ENCODE measurements around the gene RREB1.
"Not testable (repeated sequence)": the region's sequence is repeated elsewhere in the genome, so short reads cannot be mapped to it uniquely, and the experiment has no call there.

RREB1 gene

DNA sequence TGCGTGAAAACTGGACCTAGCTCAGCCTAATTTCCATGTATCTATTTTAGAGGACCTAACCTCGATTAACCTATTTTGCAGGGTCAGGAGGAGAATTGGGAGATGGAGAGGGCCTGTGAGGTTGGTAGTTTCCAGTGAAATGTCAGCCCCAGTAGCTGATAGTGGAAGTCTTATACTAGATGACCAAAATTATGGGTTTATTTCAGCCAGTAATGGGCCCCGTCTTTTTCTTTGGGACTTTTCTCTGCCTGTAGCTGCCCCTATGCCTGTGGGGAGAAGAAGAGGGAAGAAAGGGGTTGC, 37.8 kb downstream of the RREB1 start:
- DNase-seq, result no peak

DNA sequence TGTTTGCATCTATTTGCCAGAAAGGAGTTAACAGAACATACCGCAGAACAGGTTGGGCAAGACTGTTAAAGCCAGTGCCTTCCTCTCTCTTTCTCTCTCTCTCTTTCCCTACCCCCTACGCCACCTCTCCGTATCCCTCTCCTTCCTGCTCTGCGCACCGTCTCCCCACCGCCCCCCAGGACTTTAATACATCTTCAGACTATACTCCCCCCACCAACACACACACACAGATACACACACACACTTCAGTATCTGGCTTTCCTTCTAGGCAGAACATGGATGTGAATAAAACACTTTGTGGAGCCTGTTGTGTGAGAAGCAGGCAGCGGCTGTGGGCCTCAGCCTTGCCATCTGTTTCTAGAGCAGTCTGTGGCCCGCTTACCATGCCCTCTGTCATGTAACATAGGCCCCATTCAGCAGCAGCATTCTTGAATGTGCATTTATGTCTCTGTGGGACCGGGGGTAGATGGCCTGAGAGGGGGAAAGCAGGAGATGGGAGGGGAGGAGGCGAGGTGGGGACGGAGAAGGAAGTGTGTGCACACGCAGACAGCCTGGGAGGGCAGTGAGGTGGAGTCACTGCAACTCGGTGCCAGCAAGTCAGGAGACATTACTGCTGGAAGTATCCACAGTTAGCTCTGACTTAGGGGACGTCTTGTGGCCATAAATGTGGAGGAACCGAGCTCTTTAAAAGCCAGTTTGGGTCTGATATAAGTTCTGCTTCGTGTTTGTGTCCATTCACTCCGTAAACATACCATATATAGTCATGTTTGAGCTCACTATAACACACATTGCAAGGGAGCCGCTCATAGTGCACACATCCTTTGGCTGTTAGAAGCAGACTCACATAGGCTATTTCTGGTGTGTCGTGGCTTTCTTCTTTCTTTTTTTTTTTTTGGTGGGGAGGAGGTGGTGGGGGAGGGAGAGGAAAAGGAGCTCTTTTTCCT, 38.4 kb downstream of the RREB1 start:
- DNase-seq, result no peak

DNA sequence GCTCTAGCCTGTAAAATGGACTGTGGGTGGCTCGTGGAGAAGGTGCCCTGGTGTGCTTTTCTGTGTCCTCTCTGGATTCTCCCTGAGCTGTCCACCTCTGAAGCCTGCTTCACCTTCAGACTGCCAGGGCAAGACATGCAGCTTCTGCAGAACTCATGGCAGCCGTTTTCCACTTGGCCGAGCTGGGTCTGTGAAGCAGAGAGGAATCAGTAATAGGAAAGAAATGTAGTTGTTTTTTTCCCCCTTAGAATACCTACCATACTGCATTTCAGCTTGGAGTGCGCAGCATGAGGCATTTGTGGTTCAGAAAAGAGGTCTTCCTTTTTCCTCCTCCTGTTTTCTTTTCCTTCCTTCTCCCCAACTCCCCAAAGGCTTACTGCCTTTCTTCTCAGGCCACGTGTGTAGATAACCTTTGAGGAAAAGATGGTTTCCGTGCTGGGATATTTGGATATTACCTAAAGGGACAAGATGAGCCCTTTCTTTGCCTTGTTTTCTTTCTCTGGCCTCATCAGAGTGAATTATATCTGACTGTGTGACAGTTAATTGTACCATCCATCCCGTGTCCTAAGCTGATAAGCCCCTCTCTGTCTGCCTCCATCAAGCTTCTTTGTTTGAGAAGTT, 39.4 kb downstream of the RREB1 start:
- no peak for DNase-seq

DNA sequence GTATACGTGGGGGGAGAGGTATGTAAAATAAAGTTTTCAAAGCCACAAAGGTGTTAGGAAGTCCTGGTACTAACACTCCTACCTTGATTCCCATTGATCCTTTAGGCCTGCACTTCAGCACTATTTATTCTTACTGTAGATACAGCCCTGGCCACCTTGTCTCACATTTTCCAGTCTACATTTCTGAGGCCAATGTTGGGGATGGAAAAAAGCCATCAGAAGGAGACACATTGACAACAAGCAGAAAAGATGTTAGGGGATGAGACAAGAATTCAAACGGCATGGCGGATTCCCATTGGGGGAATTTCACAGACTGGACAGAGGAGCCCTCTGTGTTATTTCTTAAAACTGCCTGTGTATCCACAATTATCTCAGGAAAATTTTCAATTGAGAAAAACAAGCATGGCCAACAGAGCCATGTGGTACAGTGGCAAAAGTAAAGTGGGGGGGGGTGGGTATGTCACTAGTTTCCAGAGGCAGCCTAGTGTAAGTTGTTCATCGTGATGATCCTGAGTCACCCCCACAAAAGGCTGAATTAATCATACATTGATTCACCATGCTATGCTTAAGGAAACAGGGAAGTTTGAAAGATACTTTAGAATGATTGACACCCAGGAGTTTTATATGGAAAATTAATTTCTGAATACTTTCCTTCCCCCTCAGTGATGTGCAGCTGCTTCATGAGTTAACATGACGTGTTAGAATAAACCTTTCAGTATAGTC, 40.5 kb downstream of the RREB1 start:
- DNase-seq, result no peak

DNA sequence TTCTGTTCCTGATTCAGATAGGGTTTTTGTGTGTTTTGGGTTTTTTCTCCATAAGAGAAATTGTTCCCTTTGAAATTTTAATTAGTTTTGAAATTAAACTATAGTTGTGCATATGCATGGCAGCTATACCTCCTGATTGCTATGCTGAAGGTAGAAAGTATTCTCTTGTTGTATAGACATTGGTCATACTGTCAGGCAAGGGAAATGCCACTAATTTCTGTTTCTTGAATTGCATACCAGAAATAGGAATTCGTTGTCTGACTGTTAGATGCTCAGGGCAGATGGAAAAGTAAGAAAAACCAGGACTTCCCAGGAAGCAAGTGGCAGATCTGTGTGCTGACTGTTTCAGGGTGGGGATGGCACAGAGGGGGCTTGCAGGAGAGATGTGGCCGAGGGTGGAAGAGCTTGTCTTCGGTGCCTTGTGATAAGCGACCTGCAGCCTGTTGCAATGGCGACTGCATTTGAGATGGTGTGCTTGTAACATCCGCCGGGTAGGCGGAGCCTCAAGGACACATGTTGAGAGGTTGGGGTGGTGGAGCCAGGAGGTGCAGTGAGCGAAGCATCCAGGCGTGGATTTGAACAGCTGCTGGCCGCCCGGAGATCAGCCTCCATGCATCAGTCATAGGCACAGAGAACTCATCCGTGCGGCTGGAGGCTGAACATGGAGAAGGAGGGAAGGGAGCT, 42.8 kb downstream of the RREB1 start:
- DNase-seq, result no peak

DNA sequence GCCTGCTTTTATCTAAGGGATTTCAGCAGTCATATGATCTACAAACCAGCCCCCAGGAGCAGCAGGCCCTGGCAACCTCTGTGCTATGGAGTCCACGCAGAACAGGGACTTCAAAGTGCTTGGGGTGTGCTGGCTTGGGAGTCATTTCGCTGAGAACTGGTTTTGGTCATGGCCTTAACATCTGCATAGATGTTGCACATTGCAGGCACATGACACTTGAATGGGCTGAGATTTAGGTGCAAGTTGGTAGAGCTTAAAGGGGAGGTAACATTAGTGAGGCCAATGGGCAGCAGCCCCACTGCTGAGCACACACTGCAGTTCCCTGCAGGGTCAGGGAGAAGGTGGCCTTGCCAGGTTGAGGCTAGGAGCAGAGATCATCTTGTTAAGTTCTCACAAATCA, 43.6 kb downstream of the RREB1 start:
- DNase-seq, result no peak

DNA sequence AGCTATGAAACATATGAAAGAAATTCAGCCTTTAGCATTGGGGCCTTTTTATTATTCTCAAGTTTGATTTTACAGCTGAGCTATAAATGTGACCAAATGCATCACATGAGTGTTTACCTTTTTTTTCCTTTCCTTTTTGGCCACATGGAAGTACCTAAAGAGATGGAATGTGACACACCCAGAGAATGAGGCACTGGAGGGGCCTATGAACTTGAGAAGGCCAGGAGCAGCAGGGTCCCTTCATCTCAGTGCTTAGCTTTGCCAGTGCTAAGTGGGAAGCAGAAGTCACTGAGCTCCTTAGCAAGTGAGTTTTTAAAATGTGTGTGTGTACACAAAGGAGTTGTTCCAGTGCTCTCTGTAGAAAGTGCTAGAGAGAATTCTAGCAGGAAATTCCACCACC, 44.7 kb downstream of the RREB1 start:
- no peak for DNase-seq

DNA sequence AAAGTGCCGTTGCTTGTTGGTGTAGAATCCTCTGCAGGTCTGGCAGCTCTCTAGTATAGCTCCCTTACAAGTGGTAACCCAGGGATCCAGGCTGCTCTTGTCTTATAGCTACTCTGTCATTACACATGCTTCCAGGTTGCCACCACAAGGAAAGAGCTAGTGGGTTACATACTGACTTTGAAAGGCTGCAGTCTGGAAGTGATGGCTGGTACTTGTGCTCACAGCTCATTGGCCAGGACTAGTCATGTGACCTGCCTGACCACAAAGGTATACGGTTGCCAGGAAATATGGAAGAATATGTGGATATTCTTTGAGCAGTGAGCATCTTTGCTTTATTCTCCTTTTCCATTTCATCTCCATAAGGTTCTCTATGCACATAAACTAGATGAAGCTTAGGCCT, 46.0 kb downstream of the RREB1 start:
- no peak for DNase-seq

DNA sequence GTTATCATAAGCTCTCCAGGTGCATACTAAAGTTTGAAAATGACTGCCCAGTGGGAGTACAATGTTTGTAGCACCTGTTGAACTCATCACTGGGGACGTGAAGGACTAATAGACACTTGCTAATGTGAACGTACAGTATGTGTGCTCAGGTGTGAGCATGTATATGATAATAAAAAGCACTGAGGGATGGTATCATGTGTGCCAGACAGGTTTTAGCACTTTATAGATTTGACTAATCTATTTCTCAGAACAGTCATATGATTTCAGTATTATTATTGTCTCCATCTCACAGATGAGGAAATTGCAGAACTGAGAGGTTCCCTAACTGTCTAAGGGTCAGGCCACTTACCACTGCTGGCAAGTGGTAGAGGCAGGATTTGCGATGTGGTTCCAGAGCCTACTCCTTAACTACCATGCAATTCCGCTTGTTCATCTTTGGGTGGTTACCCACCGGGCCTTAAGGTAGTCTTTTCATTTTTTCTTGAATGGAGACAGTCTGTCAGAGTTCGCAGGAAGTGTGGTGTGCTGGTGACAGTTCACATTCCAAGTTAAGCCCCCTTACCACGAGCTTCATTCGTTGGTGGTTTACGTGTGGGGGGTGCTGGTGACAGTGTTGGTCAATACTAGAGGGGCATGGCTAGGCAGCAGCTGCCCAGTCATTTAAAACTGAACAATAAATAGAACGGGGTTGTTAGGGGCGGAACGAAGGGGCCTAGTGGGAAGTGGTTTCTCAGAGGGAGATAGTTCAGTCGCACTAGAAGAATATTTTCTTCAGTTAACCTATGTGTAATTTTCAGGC, 46.8 kb downstream of the RREB1 start:
- no peak for DNase-seq

DNA sequence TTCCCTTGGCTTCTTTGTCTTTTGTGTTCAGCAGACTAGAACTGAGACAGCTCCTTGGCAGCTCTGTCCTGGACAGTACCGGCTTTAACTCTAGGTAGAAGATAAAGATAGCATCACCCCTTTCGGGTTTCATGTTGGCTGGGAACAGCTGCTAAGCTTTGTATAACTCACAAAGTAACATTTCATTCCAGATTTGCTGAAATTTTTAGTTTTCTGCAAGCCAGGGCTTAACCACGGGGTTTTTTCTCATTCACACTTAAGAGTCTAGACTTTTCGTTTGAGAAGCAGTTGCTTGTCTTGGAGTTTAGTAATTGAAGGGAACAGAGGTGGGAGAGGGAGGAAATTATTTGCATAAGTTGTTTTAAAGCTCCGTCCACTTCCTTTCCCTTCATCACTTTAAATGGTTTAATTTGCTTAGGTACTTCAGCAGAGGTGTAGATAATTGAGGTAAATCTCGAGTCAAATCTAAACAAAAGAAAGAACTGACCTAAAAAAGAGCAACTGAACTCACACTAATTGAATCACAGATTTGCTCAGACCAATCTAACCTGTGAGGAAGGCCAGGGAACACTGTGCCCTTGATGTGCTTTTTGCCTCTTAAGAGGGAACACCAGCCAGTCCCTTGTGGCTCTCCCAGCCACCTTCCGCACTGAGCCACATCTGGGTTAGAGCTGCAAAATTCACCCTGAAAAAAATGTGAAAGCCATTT, 48.3 kb downstream of the RREB1 start:
- no peak for DNase-seq

DNA sequence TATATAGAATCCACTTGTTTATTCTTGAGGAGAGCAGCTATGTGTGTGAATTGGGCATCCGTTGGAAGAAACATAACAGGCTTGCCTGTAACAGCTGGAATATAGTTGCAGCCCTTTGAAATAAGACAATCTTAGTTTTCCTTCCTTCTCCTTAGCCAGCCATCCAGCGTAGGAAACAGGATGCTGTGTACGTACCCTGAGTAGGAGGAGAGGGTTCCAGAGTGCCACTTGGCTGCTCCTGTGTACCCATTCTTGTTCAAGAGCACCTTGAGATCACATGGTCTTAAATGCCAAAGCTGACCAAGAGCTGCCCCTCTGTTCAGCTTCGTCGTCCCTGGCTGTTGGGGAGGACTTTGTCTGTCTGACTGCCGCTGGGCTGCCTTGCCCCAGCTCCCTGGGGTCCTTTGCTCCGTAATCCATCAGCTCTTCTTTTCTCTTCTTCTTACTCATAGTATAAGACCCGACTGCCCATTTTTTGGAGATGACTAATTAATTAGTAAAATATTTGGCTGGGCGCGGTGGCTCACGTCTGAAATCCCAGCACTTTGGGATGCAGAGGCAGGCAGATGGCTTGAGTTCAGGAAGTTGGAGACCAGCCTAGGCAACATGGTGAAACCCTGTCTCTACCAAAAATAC, 49.0 kb downstream of the RREB1 start:
- DNase-seq, result no peak

DNA sequence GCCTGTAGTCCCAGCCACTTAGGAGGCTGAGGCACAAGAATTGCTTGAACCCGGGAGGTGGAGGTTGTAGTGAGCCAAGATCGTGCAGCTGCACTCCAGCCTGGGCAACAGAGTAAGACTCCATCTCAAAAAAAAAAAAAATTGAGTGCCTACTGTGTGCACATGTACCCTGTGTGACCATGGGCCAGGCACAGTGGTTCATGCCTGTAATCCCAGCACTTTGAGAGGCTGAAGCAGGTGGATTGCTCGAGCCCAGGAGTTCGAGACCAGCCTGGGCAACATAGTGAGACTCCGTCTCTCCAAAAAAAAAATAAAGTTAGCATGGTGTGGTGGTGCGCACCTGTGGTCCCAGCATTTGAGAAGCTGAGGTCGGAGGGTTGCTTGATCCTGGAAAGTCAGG, 49.5 kb downstream of the RREB1 start:
- not testable (repeated sequence) for DNase-seq

DNA sequence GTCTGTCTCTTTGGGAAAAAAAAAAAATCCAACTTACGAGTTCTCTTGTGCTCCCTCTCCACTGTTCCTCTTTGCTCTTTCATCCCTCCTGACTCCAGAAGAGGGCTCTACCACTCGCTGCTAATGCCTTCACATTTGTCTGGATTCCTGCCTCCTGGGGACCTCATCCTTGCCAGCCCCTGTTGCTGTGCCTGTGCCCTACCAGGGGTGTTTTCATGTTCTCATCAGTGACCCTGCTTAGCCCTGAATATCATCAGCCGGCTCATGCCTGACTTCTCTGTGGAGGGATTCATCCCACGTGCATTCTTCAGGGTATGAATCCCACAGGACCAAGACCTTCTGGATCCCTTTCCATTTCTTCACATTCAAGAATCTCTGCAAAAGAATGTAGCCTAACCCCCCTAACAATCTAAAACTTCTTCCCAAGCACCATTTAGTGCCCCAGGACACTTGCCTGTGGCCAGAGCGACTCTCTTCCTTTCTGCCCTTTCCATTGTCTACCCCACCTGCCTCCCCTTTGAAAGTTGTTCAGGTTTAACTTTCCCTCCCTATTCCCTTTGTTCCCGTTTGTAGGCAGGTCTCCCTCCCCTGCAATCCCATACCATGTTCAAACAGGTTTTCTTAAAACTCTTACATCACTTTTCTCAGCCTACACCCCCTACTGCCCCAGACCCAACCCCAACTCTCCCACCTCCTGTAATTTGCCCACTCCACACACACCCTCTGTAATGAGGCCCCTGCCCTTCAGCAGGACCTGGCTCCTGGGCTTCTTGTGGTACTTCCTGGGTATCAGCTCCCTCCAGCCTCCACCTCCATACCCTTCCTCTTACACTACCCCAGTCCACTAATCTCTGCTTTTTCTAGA, 50.2 kb downstream of the RREB1 start:
- DNase-seq, result no peak

DNA sequence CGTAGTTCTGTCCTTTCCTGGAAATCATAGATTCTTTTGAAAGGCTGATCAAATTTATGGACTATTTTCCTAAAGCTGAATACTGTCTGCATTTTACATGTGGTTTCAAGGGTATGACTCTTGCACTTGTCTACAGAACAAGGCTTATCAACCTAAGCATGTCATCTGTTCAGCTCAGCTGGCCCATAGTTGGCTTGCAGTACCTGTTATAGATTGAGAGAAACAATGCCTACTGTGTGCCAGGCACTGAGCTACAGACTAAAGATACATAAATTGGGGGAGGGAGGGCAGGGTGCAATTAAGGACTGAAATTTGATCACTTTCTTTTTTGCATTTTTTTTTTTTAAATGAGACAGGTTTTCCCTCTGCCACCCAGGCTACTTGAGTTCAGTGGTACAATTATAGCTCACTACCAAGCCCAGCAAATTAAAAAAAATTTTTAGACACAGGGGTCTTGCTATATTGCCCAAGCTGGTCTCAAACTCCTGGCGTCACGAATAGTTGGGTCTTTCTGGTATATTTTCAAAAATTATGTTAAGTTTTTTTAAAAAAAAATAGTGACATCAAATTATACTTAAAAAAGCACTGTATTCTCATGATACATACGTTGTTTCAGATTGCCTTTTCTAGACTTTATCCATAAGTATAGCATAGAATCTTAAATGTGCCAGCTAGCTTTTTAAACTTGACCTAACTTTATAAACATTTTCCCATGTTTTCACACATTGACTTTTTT, 52.2 kb downstream of the RREB1 start:
- no peak for DNase-seq

DNA sequence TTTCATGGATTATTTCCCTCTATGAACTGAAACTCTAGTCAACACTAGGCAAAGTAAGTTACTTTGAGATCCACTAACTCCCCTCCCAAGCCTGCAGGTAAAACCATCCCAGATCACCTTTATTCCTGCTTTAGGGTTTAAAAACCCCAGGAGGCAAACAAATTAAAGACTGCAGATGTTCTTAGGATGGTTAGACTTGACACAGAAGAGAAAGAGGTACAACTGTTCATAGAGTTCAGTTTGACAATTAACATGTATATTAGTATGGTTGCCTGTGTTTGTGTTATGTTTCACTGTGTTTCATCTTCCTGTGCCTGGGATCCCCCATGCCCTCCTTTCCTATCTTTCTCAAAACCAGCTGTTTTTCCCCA, 53.5 kb downstream of the RREB1 start:
- no peak for DNase-seq

DNA sequence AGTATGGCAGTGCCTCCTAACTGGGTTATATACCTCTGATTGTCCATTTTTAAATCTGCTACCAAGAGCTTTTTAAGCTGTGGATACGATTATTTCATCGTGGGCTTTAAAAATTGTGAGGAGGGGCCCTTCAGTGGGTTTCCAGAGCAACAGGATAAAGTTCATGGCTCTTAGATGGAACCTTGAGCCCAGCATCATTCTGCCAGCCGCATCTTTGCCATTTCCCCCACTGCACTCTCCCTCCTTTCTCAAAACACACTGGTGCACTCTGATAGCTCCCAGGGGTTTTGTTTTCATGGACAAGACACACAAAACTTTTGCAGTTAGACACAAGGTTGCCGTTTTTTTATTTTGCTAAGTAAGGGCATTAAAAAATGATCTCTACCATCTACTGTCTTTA, 54.1 kb downstream of the RREB1 start:
- no peak for DNase-seq

DNA sequence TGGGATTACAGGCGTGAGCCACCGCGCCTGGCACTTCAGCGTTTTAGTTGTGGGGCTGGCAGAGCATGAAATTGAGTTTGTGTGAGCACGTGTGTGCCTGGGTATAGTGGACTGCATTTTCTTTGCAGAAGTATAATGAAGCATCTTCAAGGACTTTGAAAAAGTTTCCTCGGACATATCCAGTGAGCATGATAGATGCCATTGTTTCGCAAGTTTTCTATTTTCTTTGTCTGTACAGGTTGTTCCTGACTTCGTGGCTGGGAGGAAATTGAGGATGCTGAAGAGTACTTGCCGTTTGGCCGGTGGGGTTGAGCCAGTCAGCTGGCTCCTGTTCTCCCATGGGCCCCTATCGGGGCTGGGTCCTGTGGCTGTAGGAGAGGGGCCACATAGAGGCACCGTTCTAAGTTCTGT, 55.9 kb downstream of the RREB1 start:
- no peak for DNase-seq

DNA sequence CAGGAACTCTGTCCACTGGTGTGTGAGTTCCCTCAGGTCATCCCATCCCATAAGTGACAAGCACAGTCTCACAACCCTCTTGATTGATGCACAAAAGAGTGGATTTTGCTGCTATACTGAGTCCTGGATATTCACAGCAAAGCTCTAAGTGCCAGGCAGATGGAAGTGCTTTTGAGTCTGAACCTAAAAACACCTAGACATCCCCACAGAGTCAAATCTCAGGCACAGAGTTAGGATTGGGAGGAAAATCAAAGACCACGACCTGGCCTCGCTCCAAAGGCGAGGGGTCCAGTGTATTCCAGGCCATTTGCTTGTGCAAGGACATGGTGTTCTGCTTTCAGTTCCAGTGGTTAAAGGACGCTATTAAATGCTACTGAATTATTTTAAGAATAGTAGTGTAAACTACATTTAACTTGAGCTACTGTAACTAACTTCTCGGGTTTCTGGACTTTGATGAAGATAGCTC, 56.8 kb downstream of the RREB1 start:
- no peak for DNase-seq
